GM23338 (cell line): ENCODE data around the gene TNFRSF21. TPM values are rescaled to one million over a fixed set of nuclear protein-coding genes. Genes with fewer than 3 reads are reported as not detected.

Source experiments
- ATAC-seq: fragments of 200-7000 bp; cut with Tn5 transposase; 3 replicates; pipeline ENCODE4 v1.9.1; 2020
- DNase-seq: peaks from one replicate; pipeline ENCODE4 v3.0.0-alpha.2; 2015; ENCODE audit warnings: low spot score
- H2AFZ ChIP-seq: fragments of 200-600 bp; sonication (generic); 2 replicates; pipeline ENCODE4 v1.8.0; 2016; ENCODE audit warnings: antibody characterized with exemption, mild to moderate bottlenecking, moderate library complexity
- H3F3A ChIP-seq: fragments of 200-600 bp; sonication (generic); replicated peaks from 2 replicates; pipeline ENCODE4 v1.8.0; 2017; ENCODE audit warnings: antibody characterized with exemption, mixed run types, low read depth
- H3K27ac ChIP-seq: fragments of 200-600 bp; sonication (generic); 2 replicates; pipeline ENCODE4 v1.6.1; 2016; ENCODE audit warnings: low read depth
- H3K27me3 ChIP-seq: fragments of 200-600 bp; sonication (generic); 2 replicates; pipeline ENCODE4 v1.8.0; 2016; ENCODE audit warnings: mild to moderate bottlenecking, mixed run types, moderate library complexity; ENCODE audit not compliant: insufficient read depth
- H3K36me3 ChIP-seq: fragments of 200-600 bp; sonication (generic); 2 replicates; pipeline ENCODE4 v1.8.0; 2016; ENCODE audit warnings: mild to moderate bottlenecking; ENCODE audit not compliant: insufficient read depth
- H3K4me1 ChIP-seq: fragments of 200-600 bp; sonication (generic); 2 replicates; pipeline ENCODE4 v1.8.0; 2016; ENCODE audit warnings: mild to moderate bottlenecking, moderate library complexity; ENCODE audit not compliant: insufficient read depth
- H3K4me2 ChIP-seq: fragments of 200-600 bp; sonication (generic); 2 replicates; pipeline ENCODE4 v1.7.1; 2017; ENCODE audit warnings: mixed run types
- H3K4me3 ChIP-seq: fragments of 200-600 bp; sonication (generic); 2 replicates; pipeline ENCODE4 v1.6.1; 2016; ENCODE audit warnings: mixed run types
- H3K79me2 ChIP-seq: fragments of 200-600 bp; sonication (generic); replicated peaks from 2 replicates; pipeline ENCODE4 v1.8.0; 2017; ENCODE audit warnings: mild to moderate bottlenecking; ENCODE audit not compliant: insufficient read depth
- H3K9me2 ChIP-seq: fragments of 200-600 bp; sonication (generic); 2 replicates; pipeline ENCODE4 v1.8.0; 2017; ENCODE audit not compliant: insufficient read depth
- H4K20me1 ChIP-seq: fragments of 200-600 bp; sonication (generic); replicated peaks from 2 replicates; pipeline ENCODE4 v1.8.0; 2017; ENCODE audit warnings: mild to moderate bottlenecking; ENCODE audit not compliant: insufficient read depth
- H3K27ac Mint-ChIP-seq: 2 replicates; pipeline ENCODE4 v1.8.0; 2020; ENCODE audit warnings: inconsistent platforms, mild to moderate bottlenecking, moderate library complexity, mixed read lengths
- H3K27me3 Mint-ChIP-seq: 3 replicates; pipeline ENCODE4 v1.8.0; 2022; ENCODE audit warnings: low read depth, mild to moderate bottlenecking, moderate library complexity, mixed read lengths, inconsistent platforms; ENCODE audit not compliant: insufficient read depth, poor library complexity
- H3K36me3 Mint-ChIP-seq: 3 replicates; pipeline ENCODE4 v1.8.0; 2021; ENCODE audit warnings: low read depth, mild to moderate bottlenecking, inconsistent platforms, moderate library complexity, mixed read lengths
- H3K4me1 Mint-ChIP-seq: 3 replicates; pipeline ENCODE4 v1.8.0; 2020; ENCODE audit warnings: mild to moderate bottlenecking, inconsistent platforms, mixed read lengths
- H3K4me3 Mint-ChIP-seq: 3 replicates; pipeline ENCODE4 v1.8.0; 2021; ENCODE audit warnings: moderate library complexity, mild to moderate bottlenecking, inconsistent platforms, mixed read lengths
- H3K9me3 Mint-ChIP-seq: 3 replicates; pipeline ENCODE4 v1.8.0; 2020; ENCODE audit warnings: moderate library complexity, mild to moderate bottlenecking, inconsistent platforms, mixed read lengths
- CREB1 ChIP-seq: fragments of 250-450 bp; sonication (Bioruptor Pico); IDR thresholded peaks from 2 replicates; pipeline ENCODE4 v1.5.0; 2020; ENCODE audit warnings: low read depth, mild to moderate bottlenecking, moderate library complexity
- EZH2 ChIP-seq: fragments of 200-600 bp; sonication (generic); IDR thresholded peaks from one replicate; pipeline ENCODE4 v1.8.0; 2017; ENCODE audit warnings: antibody characterized with exemption, mild to moderate bottlenecking, low read depth; ENCODE audit not compliant: unreplicated experiment
- EZH2phosphoT487 ChIP-seq: fragments of 200-600 bp; sonication (generic); IDR thresholded peaks from one replicate; pipeline ENCODE4 v1.8.1; 2018; ENCODE audit warnings: antibody characterized with exemption; ENCODE audit not compliant: unreplicated experiment
- JUNB ChIP-seq: IDR thresholded peaks from one replicate; pipeline ENCODE4 v1.6.1; 2016; ENCODE audit warnings: antibody characterized with exemption; ENCODE audit not compliant: unreplicated experiment
- NANOG ChIP-seq: IDR thresholded peaks from 2 replicates; pipeline ENCODE4 v1.6.1; 2016; ENCODE audit warnings: antibody characterized with exemption, borderline replicate concordance
- POLR2AphosphoS5 ChIP-seq: IDR thresholded peaks from 2 replicates; pipeline ENCODE4 v1.6.1; 2016; ENCODE audit warnings: antibody characterized with exemption, low read depth
- STAT1 ChIP-seq: IDR thresholded peaks from one replicate; pipeline ENCODE4 v1.6.1; 2016; ENCODE audit warnings: antibody characterized with exemption; ENCODE audit not compliant: unreplicated experiment
- ZNF114 ChIP-seq: fragments of 250-450 bp; sonication (Bioruptor Pico); IDR thresholded peaks from 2 replicates; pipeline ENCODE4 v1.5.0; 2020; ENCODE audit warnings: mild to moderate bottlenecking, moderate library complexity
- ZNF331 ChIP-seq: fragments of 250-450 bp; sonication (Bioruptor Pico); IDR thresholded peaks from 2 replicates; pipeline ENCODE4 v1.5.0; 2020; ENCODE audit warnings: low read depth, mild to moderate bottlenecking, moderate library complexity
- polyA plus RNA-seq: library from polyadenylated mRNA; unstranded; fragments of >200 nt; fragmentation: Nextera tagmentation; extraction: Ambion mirVana; gene quantifications from 2 replicates; pipeline ENCODE4 v1.2.1, GENCODE V29; 2016
- total RNA-seq: library from RNA; depleted of rRNA; stranded (reverse); fragments of >200 nt; shearing (Covaris generic); gene quantifications from 2 replicates; pipeline ENCODE4 v1.2.3, GENCODE V29; 2014
- TF ChIP-seq, protein P1 (sequence below): fragments of 250-450 bp; sonication (Bioruptor Pico); IDR thresholded peaks from 2 replicates; pipeline ENCODE4 v1.5.0; 2020; ENCODE audit warnings: mild to moderate bottlenecking, moderate library complexity
- TF ChIP-seq, protein P2 (sequence below), 2 experiments: fragments of 200-600 bp in 1 of 2; sonication (generic) in 1 of 2; conservative IDR thresholded peaks; 2 replicates each; pipeline versions ENCODE4 v1.5.1 to v1.6.1; 2016 to 2017; ENCODE audit warnings: antibody characterized with exemption in 2 of 2, low read depth in 2 of 2, mild to moderate bottlenecking in 2 of 2, moderate library complexity in 1 of 2
- TF ChIP-seq, protein P3 (sequence below): IDR thresholded peaks from 2 replicates; pipeline ENCODE4 v1.6.1; 2016; ENCODE audit warnings: antibody characterized with exemption
- TF ChIP-seq, protein P4 (sequence below): IDR thresholded peaks from one replicate; pipeline ENCODE4 v1.6.1; 2018; ENCODE audit warnings: antibody characterized with exemption; ENCODE audit not compliant: unreplicated experiment

Gene TNFRSF21
- total and polyA plus RNA-seq, 2 experiments from 2014 or later, result 22.1 to 48.1 TPM

DNA sequence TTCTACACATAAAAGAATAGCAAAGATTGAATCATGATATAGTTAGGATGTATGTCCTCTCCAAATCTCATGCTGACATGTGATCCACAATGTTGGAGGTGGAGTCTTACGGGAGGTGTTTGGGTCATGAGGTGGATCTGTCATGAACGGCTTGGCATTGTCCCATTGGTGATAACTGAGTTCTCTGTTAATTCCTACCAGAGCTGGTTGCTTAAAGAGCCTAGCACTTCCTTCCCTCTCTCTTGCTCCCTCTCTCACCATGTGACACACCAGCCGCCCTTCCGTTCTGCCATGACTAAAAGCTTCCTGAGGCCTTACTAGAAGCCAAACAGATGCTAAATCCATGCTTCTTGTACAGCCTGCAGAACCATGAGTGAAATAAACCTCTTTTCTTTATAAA, 8.3 kb downstream of the TNFRSF21 start:
- peaks cover 100% of the 10 kb centered on the region for H3K79me2 ChIP-seq
- no peaks in the 10 kb centered on the region for H3F3A ChIP-seq
- no peak overlapping the region for H3K4me3 ChIP-seq
- H3K27me3 ChIP-seq, result no peaks in the 10 kb centered on the region
- H2AFZ ChIP-seq, result no peak overlapping the region
- no peaks in the 10 kb centered on the region for H3K9me2 ChIP-seq
- H3K36me3 Mint-ChIP-seq, result no peaks in the 10 kb centered on the region; the same call in 2 of the 3 replicates
- no peaks in the 10 kb centered on the region for H3K36me3 ChIP-seq
- H3K4me1 ChIP-seq, result peaks cover 43% of the 10 kb centered on the region
- no peak for TF ChIP-seq ZNF331 (CRISPR knock-in tag)
- TF ChIP-seq, protein P1, sequence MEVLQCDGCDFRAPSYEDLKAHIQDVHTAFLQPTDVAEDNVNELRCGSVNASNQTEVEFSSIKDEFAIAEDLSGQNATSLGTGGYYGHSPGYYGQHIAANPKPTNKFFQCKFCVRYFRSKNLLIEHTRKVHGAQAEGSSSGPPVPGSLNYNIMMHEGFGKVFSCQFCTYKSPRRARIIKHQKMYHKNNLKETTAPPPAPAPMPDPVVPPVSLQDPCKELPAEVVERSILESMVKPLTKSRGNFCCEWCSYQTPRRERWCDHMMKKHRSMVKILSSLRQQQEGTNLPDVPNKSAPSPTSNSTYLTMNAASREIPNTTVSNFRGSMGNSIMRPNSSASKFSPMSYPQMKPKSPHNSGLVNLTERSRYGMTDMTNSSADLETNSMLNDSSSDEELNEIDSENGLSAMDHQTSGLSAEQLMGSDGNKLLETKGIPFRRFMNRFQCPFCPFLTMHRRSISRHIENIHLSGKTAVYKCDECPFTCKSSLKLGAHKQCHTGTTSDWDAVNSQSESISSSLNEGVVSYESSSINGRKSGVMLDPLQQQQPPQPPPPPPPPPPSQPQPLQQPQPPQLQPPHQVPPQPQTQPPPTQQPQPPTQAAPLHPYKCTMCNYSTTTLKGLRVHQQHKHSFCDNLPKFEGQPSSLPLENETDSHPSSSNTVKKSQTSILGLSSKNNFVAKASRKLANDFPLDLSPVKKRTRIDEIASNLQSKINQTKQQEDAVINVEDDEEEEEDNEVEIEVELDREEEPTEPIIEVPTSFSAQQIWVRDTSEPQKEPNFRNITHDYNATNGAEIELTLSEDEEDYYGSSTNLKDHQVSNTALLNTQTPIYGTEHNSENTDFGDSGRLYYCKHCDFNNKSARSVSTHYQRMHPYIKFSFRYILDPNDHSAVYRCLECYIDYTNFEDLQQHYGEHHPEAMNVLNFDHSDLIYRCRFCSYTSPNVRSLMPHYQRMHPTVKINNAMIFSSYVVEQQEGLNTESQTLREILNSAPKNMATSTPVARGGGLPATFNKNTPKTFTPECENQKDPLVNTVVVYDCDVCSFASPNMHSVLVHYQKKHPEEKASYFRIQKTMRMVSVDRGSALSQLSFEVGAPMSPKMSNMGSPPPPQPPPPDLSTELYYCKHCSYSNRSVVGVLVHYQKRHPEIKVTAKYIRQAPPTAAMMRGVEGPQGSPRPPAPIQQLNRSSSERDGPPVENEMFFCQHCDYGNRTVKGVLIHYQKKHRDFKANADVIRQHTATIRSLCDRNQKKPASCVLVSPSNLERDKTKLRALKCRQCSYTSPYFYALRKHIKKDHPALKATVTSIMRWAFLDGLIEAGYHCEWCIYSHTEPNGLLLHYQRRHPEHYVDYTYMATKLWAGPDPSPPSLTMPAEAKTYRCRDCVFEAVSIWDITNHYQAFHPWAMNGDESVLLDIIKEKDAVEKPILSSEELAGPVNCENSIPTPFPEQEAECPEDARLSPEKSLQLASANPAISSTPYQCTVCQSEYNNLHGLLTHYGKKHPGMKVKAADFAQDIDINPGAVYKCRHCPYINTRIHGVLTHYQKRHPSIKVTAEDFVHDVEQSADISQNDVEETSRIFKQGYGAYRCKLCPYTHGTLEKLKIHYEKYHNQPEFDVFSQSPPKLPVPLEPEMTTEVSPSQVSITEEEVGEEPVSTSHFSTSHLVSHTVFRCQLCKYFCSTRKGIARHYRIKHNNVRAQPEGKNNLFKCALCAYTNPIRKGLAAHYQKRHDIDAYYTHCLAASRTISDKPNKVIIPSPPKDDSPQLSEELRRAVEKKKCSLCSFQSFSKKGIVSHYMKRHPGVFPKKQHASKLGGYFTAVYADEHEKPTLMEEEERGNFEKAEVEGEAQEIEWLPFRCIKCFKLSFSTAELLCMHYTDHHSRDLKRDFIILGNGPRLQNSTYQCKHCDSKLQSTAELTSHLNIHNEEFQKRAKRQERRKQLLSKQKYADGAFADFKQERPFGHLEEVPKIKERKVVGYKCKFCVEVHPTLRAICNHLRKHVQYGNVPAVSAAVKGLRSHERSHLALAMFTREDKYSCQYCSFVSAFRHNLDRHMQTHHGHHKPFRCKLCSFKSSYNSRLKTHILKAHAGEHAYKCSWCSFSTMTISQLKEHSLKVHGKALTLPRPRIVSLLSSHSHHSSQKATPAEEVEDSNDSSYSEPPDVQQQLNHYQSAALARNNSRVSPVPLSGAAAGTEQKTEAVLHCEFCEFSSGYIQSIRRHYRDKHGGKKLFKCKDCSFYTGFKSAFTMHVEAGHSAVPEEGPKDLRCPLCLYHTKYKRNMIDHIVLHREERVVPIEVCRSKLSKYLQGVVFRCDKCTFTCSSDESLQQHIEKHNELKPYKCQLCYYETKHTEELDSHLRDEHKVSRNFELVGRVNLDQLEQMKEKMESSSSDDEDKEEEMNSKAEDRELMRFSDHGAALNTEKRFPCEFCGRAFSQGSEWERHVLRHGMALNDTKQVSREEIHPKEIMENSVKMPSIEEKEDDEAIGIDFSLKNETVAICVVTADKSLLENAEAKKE (CRISPR knock-in tag), result no peak
- TF ChIP-seq, protein P2, sequence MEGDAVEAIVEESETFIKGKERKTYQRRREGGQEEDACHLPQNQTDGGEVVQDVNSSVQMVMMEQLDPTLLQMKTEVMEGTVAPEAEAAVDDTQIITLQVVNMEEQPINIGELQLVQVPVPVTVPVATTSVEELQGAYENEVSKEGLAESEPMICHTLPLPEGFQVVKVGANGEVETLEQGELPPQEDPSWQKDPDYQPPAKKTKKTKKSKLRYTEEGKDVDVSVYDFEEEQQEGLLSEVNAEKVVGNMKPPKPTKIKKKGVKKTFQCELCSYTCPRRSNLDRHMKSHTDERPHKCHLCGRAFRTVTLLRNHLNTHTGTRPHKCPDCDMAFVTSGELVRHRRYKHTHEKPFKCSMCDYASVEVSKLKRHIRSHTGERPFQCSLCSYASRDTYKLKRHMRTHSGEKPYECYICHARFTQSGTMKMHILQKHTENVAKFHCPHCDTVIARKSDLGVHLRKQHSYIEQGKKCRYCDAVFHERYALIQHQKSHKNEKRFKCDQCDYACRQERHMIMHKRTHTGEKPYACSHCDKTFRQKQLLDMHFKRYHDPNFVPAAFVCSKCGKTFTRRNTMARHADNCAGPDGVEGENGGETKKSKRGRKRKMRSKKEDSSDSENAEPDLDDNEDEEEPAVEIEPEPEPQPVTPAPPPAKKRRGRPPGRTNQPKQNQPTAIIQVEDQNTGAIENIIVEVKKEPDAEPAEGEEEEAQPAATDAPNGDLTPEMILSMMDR (conservative IDR thresholded peaks at IDR 0.05; ENCODE audit: low read depth in 2 of 2), result no peak
- no peak for TF ChIP-seq POLR2AphosphoS5
- TF ChIP-seq EZH2phosphoT487, result no peak
- TF ChIP-seq ZNF114 (CRISPR knock-in tag), result no peak
- no peak for TF ChIP-seq EZH2
- TF ChIP-seq STAT1, result no peak
- TF ChIP-seq CREB1, result no peak
- TF ChIP-seq, protein P3, sequence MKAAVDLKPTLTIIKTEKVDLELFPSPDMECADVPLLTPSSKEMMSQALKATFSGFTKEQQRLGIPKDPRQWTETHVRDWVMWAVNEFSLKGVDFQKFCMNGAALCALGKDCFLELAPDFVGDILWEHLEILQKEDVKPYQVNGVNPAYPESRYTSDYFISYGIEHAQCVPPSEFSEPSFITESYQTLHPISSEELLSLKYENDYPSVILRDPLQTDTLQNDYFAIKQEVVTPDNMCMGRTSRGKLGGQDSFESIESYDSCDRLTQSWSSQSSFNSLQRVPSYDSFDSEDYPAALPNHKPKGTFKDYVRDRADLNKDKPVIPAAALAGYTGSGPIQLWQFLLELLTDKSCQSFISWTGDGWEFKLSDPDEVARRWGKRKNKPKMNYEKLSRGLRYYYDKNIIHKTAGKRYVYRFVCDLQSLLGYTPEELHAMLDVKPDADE, result no peak
- TF ChIP-seq, protein P4, sequence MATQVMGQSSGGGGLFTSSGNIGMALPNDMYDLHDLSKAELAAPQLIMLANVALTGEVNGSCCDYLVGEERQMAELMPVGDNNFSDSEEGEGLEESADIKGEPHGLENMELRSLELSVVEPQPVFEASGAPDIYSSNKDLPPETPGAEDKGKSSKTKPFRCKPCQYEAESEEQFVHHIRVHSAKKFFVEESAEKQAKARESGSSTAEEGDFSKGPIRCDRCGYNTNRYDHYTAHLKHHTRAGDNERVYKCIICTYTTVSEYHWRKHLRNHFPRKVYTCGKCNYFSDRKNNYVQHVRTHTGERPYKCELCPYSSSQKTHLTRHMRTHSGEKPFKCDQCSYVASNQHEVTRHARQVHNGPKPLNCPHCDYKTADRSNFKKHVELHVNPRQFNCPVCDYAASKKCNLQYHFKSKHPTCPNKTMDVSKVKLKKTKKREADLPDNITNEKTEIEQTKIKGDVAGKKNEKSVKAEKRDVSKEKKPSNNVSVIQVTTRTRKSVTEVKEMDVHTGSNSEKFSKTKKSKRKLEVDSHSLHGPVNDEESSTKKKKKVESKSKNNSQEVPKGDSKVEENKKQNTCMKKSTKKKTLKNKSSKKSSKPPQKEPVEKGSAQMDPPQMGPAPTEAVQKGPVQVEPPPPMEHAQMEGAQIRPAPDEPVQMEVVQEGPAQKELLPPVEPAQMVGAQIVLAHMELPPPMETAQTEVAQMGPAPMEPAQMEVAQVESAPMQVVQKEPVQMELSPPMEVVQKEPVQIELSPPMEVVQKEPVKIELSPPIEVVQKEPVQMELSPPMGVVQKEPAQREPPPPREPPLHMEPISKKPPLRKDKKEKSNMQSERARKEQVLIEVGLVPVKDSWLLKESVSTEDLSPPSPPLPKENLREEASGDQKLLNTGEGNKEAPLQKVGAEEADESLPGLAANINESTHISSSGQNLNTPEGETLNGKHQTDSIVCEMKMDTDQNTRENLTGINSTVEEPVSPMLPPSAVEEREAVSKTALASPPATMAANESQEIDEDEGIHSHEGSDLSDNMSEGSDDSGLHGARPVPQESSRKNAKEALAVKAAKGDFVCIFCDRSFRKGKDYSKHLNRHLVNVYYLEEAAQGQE, result no peak
- TF ChIP-seq NANOG, result no peak
- no peak for TF ChIP-seq JUNB
- no peaks in the 10 kb centered on the region for H3K9me3 Mint-ChIP-seq
- no peak overlapping the region for H3K27ac ChIP-seq
- H3K4me2 ChIP-seq, result no peak overlapping the region
- DNase-seq, result no peak
- H4K20me1 ChIP-seq, result peaks cover 69% of the 10 kb centered on the region
- H3K27ac Mint-ChIP-seq, result no peak overlapping the region
- peaks cover 7% of the 10 kb centered on the region for H3K27me3 Mint-ChIP-seq
- ATAC-seq, result no peak
- no peak overlapping the region for H3K4me3 Mint-ChIP-seq
- peaks cover 43% of the 10 kb centered on the region for H3K4me1 Mint-ChIP-seq
